ENCODE results near the gene PAK5.

PAK5 gene

GRCh38 chr20:9517297-9518162 lies 321.3 kb downstream of the PAK5 start:
- no peak overlapping the region for H3K27ac Mint-ChIP-seq

DNA sequence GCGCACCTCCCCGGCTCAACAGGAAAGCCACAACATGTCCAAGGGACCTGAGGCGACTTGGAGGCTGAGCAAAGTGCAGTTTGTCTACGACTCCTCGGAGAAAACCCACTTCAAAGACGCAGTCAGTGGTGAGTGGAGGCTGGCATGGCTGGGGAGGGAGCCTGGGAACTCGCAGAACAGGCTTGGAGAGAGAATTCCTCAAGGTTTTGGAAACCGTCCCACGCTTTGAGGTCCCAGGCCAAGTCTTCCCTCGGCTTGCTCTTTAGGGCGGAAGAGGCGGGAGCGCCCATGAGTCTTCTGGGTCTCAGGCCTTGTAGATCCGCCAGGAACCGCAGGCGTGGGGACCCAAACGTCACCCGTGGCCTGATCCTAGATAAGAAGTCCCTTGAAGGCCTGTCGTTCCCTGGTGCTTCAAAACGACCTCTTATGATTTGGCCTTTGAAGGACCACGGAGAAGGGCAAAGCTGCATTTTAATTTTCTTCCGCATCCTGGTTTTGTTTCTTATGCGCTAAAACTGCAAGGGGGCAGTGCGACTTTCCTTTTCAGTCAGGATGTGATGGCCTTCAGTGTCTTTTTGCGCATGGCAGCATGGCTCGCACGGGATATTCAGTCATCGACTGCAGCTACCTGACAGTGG lies 322.5 kb downstream of the PAK5 start:
- intact Hi-C loops (cut with micrococcal nuclease), result no loop called here
- H3K4me1 Mint-ChIP-seq (ENCODE audit: low read depth), result peaks cover 43% of the 10 kb centered on the region
- no peaks in the 10 kb centered on the region for H3K9me3 Mint-ChIP-seq
- H3K4me3 Mint-ChIP-seq, result peak overlapping the region; percentile 62
- H3K36me3 Mint-ChIP-seq (ENCODE audit: low read depth), result no peaks in the 10 kb centered on the region
- no peak overlapping the region for H3K27ac Mint-ChIP-seq
- H3K27me3 Mint-ChIP-seq, result peaks cover 77% of the 10 kb centered on the region

More at GRCh38 chr20:9517297-9518162, 321.3 kb downstream of the PAK5 start:
- Mint-ChIP-seq H3K4me3 (no peak overlapping the region), H3K36me3 (ENCODE audit: low read depth) (no peaks in the 10 kb centered on the region), H3K27me3 (peaks cover 70% of the 10 kb centered on the region), H3K4me1 (ENCODE audit: low read depth) (peaks cover 39% of the 10 kb centered on the region), H3K9me3 (no peaks in the 10 kb centered on the region)
- intact Hi-C loops (cut with micrococcal nuclease), result no loop called here

DNA sequence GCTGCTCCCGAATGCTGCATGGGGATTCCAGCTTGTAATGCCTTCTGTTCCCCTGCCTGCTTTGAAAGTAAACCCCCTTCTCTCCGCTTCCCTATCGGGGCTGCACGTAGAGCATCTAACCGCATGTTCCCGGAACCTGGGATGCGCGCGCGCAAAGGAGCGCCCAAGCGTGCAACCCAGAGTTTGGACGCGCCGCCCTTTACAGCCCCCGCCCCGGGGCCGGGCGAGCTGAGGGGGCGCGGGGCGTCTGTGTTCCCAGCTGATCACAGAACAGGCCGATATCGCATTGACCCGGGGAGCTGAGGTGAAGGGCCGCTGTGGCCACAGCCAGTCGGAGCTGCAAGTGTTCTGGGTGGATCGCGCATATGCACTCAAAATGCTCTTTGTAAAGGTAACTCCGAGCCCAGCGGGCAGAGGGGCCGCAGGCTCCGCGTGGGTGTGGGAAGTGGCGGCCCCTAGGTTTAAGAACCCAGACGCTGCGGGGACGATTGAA lies 323.1 kb downstream of the PAK5 start:
- no peak overlapping the region for H3K27ac Mint-ChIP-seq
- peak overlapping the region; percentile 62 for H3K4me3 Mint-ChIP-seq
- no peaks in the 10 kb centered on the region for H3K9me3 Mint-ChIP-seq
- peaks cover 48% of the 10 kb centered on the region for H3K4me1 Mint-ChIP-seq (ENCODE audit: low read depth)
- intact Hi-C loops (cut with micrococcal nuclease), result loop anchor here (2.0 kb wide), 1 partner anchor 47 kb away; no protein-coding TSS in a partner anchor
- no peaks in the 10 kb centered on the region for H3K36me3 Mint-ChIP-seq (ENCODE audit: low read depth)
- peaks cover 74% of the 10 kb centered on the region for H3K27me3 Mint-ChIP-seq

- peak overlapping the region; percentile 62 for H3K4me3 Mint-ChIP-seq
- peaks cover 49% of the 10 kb centered on the region for H3K4me1 Mint-ChIP-seq (ENCODE audit: low read depth)
- H3K9me3 Mint-ChIP-seq, result no peaks in the 10 kb centered on the region
- intact Hi-C loops (cut with micrococcal nuclease), result loop anchor here (2.0 kb wide), 1 partner anchor 46 kb away; no protein-coding TSS in a partner anchor
- no peak overlapping the region for H3K27ac Mint-ChIP-seq
- peaks cover 73% of the 10 kb centered on the region for H3K27me3 Mint-ChIP-seq
- H3K36me3 Mint-ChIP-seq (ENCODE audit: low read depth), result no peaks in the 10 kb centered on the region
These were observed 323.7 kb downstream of the PAK5 start for GRCh38 chr20:9515214-9515585.

- no peak within 1 kb of the TSS for H3K27ac Mint-ChIP-seq
- intact Hi-C loops (cut with micrococcal nuclease), result loop anchor here (2.0 kb wide), 1 partner anchor 46 kb away; no protein-coding TSS in a partner anchor
- no peaks in the 10 kb centered on the region for H3K36me3 Mint-ChIP-seq (ENCODE audit: low read depth)
- H3K27me3 Mint-ChIP-seq, result peaks cover 74% of the 10 kb centered on the region
- no peaks in the 10 kb centered on the region for H3K9me3 Mint-ChIP-seq
- H3K4me1 Mint-ChIP-seq (ENCODE audit: low read depth), result peaks cover 43% of the 10 kb centered on the region
- H3K4me3 Mint-ChIP-seq, result peak within 1 kb of the TSS; percentile 62
These were observed 324.2 kb downstream of the PAK5 start, which contains the start of gene LAMP5 for GRCh38 chr20:9514461-9515213. LAMP5 (plus strand) TSS chr20:9514590; CDS start chr20:9514853, 263 bp downstream.

- no peaks in the 10 kb centered on the region for H3K36me3 Mint-ChIP-seq (ENCODE audit: low read depth)
- no peak overlapping the region for H3K27ac Mint-ChIP-seq
- H3K9me3 Mint-ChIP-seq, result no peaks in the 10 kb centered on the region
- no peak overlapping the region for H3K4me3 Mint-ChIP-seq
- intact Hi-C loops (cut with micrococcal nuclease), result loop anchor here (2.0 kb wide), 1 partner anchor 45 kb away; no protein-coding TSS in a partner anchor
- H3K27me3 Mint-ChIP-seq, result peaks cover 80% of the 10 kb centered on the region
- peaks cover 48% of the 10 kb centered on the region for H3K4me1 Mint-ChIP-seq (ENCODE audit: low read depth)
These were observed 324.8 kb downstream of the PAK5 start for GRCh38 chr20:9514072-9514460.

DNA sequence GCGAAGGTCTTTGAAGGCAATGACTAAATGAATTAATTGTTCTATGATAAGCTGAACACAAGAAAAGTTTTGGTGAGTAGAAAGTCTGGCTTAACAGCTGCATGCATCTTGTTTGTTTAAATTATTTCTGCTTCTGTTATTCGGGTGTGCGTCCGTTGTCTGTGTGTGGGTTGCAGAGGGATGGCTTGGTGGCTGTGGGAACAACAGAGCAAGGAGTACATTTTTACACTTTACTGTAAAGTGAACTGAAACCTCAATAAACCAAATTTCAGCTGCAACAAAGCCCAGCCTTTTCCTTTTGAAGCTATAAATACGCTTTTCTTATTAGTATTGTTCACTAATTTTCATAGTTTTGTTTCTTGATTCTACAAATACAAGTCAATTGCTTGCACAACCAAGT lies 328.0 kb downstream of the PAK5 start:
- Mint-ChIP-seq H3K27me3 (peaks cover 83% of the 10 kb centered on the region), H3K27ac (no peak overlapping the region), H3K36me3 (ENCODE audit: low read depth) (no peaks in the 10 kb centered on the region), H3K4me1 (ENCODE audit: low read depth) (peaks cover 66% of the 10 kb centered on the region), H3K4me3 (no peak overlapping the region), H3K9me3 (no peaks in the 10 kb centered on the region)
- intact Hi-C loops (cut with micrococcal nuclease), result no loop called here

GRCh38 chr20:9509246-9509645 lies 329.6 kb downstream of the PAK5 start:
- H3K27ac Mint-ChIP-seq, result no peak overlapping the region
- peaks cover 79% of the 10 kb centered on the region for H3K27me3 Mint-ChIP-seq
- peaks cover 52% of the 10 kb centered on the region for H3K4me1 Mint-ChIP-seq (ENCODE audit: low read depth)
- H3K36me3 Mint-ChIP-seq (ENCODE audit: low read depth), result no peaks in the 10 kb centered on the region
- no peaks in the 10 kb centered on the region for H3K9me3 Mint-ChIP-seq
- intact Hi-C loops (cut with micrococcal nuclease), result no loop called here
- H3K4me3 Mint-ChIP-seq, result peak overlapping the region; percentile 55

- Mint-ChIP-seq H3K9me3 (no peaks in the 10 kb centered on the region), H3K4me3 (peak overlapping the region; percentile 55), H3K4me1 (ENCODE audit: low read depth) (peaks cover 53% of the 10 kb centered on the region), H3K27ac (no peak overlapping the region), H3K27me3 (peaks cover 74% of the 10 kb centered on the region), H3K36me3 (ENCODE audit: low read depth) (no peaks in the 10 kb centered on the region)
- intact Hi-C loops (cut with micrococcal nuclease), result no loop called here
These were observed 330.1 kb downstream of the PAK5 start for GRCh38 chr20:9508696-9509178.

DNA sequence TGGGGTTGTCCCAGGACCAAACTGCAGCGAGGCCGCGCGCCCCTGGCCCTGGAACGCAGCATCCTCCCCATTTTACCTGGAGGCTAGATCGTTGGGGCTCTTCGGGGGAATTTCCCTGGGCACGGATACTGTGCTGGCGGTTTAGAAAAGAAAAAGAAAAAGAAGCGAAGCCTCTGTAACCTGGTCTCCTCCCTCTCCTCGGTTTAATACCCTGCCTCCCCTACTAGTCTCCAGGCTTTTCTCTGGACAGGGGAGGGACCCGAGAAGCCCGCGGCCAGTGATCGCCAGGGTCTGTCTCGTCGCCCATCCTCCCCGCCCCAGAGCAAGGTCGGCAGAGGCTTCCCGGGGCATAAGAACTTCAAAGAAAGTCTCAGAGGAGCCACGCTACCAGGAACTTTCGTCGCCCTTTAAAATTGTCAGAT lies 330.6 kb downstream of the PAK5 start:
- intact Hi-C loops (cut with micrococcal nuclease), result no loop called here
- Mint-ChIP-seq H3K9me3 (no peaks in the 10 kb centered on the region), H3K36me3 (ENCODE audit: low read depth) (no peaks in the 10 kb centered on the region), H3K4me3 (peak overlapping the region; percentile 58), H3K27ac (no peak overlapping the region), H3K27me3 (peaks cover 73% of the 10 kb centered on the region), H3K4me1 (ENCODE audit: low read depth) (peaks cover 58% of the 10 kb centered on the region)

DNA sequence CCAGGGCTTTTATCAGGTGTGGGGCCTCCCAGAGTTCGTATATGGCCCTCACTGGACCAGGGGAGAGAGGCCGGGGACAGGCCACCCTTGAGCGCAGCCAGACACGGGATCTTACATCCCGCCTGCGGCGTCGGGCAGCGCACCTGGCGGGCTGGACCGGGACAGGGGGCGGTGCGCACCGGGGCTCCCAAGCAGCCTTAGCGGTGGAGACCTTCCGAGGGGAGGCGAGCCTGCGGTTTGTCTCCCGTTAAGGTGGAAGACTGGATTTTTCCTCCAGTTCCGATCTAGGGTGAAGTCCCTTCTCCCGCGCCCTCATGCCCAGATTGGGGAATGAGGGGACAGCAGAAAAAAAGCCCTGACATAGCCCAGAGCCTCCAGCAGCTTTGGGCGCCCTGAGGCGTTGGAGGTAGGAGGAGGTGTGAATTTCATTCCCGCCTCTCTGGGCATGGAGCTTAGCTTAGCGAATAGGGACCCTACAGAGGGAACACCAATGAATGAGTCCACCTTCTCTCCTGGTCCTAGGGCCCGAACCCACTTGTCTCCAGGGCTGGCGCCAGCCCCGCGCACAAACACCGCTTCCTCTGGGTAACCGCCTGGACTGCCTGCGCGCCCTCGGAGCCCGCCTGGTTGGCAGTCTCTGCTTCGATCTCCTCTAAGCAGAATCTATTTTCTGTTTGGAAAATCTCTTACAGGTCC lies 331.2 kb downstream of the PAK5 start:
- H3K27me3 Mint-ChIP-seq, result peaks cover 74% of the 10 kb centered on the region
- intact Hi-C loops (cut with micrococcal nuclease), result no loop called here

DNA sequence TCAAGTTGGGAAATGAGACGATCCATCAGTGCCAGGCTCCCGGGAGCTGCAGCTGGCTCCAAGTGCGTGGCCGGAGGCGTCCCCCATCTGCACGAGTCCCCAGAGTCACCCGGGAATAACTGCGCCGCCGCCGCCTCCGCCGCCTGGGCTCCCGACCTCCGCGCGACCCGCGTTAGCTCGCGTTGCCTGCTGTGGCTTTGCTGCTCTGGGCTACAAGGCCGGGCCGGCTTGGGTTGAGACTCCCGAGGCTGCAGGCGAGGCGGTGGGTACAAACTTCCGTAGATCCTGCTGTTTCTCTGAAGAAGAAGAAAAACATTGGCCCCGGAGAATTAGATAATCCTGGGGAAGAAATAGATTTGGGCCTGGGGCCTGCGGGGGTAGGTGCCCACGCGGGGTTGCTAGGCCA lies 331.9 kb downstream of the PAK5 start:
- Mint-ChIP-seq H3K27ac (no peak overlapping the region), H3K36me3 (ENCODE audit: low read depth) (no peaks in the 10 kb centered on the region), H3K4me1 (ENCODE audit: low read depth) (peaks cover 69% of the 10 kb centered on the region), H3K27me3 (peaks cover 77% of the 10 kb centered on the region), H3K4me3 (no peak overlapping the region), H3K9me3 (no peaks in the 10 kb centered on the region)
- intact Hi-C loops (cut with micrococcal nuclease), result no loop called here

More for the DNA sequence above, 331.2 kb downstream of the PAK5 start:
- Mint-ChIP-seq H3K36me3 (ENCODE audit: low read depth) (no peaks in the 10 kb centered on the region), H3K27ac (no peak overlapping the region), H3K4me3 (peak overlapping the region; percentile 58), H3K4me1 (ENCODE audit: low read depth) (peaks cover 63% of the 10 kb centered on the region), H3K9me3 (no peaks in the 10 kb centered on the region)

DNA sequence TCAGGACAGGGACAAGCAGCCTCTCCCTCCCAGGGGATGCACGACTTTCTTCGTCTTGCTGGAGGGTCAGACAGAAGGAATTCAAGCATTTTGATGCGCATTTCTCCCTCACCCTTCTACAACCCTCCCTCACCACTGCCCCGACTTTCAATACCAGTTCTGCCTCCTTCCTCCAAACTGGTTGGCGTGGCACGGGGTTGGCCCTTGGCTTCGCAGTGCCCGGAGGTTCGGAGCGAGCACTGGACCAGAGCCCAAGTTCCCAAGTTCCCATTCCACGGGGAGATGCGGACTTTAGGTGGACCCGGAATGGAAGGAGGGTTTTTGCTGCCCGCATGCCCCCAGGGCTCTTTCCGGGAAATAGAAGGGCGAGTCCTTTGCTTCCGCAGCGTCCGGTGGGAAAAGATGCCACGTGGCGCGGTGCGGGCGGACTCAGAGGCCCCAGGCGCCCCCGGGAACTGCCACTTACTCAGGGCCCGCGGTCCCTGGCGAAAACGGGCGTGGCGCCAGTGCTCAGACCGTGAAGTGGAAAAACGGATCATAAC lies 332.5 kb downstream of the PAK5 start:
- intact Hi-C loops (cut with micrococcal nuclease), result no loop called here
- Mint-ChIP-seq H3K4me1 (ENCODE audit: low read depth) (peaks cover 64% of the 10 kb centered on the region), H3K27me3 (peaks cover 72% of the 10 kb centered on the region), H3K4me3 (no peak overlapping the region), H3K9me3 (no peaks in the 10 kb centered on the region), H3K27ac (peak overlapping the region; percentile 23), H3K36me3 (ENCODE audit: low read depth) (no peaks in the 10 kb centered on the region)
